Measurements from ENCODE around the gene VEZT.

The VEZT gene

GRCh38 chr12:95200128-95200894, 17.3 kb upstream of the VEZT start:
- DNase-seq (ENCODE audit: low read depth) = no peak

GRCh38 chr12:95201056-95201670, 16.4 kb upstream of the VEZT start:
- no peak for DNase-seq (ENCODE audit: low read depth)

GRCh38 chr12:95202691-95203486, 14.7 kb upstream of the VEZT start:
- no peak for DNase-seq (ENCODE audit: low read depth)

- no peak for DNase-seq (ENCODE audit: low read depth)
These were observed 14.0 kb upstream of the VEZT start for GRCh38 chr12:95203487-95204030.

GRCh38 chr12:95204141-95204866, 13.3 kb upstream of the VEZT start:
- no peak for DNase-seq (ENCODE audit: low read depth)

- no peak for DNase-seq (ENCODE audit: low read depth)
These were observed 12.5 kb upstream of the VEZT start for GRCh38 chr12:95205016-95205624.

GRCh38 chr12:95205685-95206084, 11.9 kb upstream of the VEZT start:
- no peak for DNase-seq (ENCODE audit: low read depth)

GRCh38 chr12:95206916-95207315, 10.7 kb upstream of the VEZT start:
- DNase-seq (ENCODE audit: low read depth) = no peak

GRCh38 chr12:95207407-95207806, 10.2 kb upstream of the VEZT start:
- no peak for DNase-seq (ENCODE audit: low read depth)

- no peak for DNase-seq (ENCODE audit: low read depth)
These were observed 8.9 kb upstream of the VEZT start for GRCh38 chr12:95208678-95209077.

- no peak for DNase-seq (ENCODE audit: low read depth)
These were observed 5.0 kb upstream of the VEZT start for GRCh38 chr12:95212586-95212985.

- DNase-seq (ENCODE audit: low read depth) = no peak
These were observed 4.5 kb upstream of the VEZT start for GRCh38 chr12:95213119-95213518.

GRCh38 chr12:95213928-95214327, 3.7 kb upstream of the VEZT start:
- DNase-seq (ENCODE audit: low read depth) = no peak

- DNase-seq (ENCODE audit: low read depth) = no peak
These were observed 3.1 kb upstream of the VEZT start for GRCh38 chr12:95214466-95214865.

GRCh38 chr12:95215949-95216348, 1.7 kb upstream of the VEZT start:
- DNase-seq (ENCODE audit: low read depth) = no peak

- no peak for DNase-seq (ENCODE audit: low read depth)
These were observed 763 bp upstream of the VEZT start for GRCh38 chr12:95216711-95217376.

GRCh38 chr12:95218150-95219133, 835 bp downstream of the VEZT start:
- DNase-seq (ENCODE audit: low read depth) = no peak

- no peak for DNase-seq (ENCODE audit: low read depth)
These were observed 2.6 kb downstream of the VEZT start for GRCh38 chr12:95220190-95220589.

GRCh38 chr12:95220726-95221125, 3.1 kb downstream of the VEZT start:
- no peak for DNase-seq (ENCODE audit: low read depth)
